HL-60 (cell line): ENCODE results near the gene NPHP4.

Experiments used
- DNase-seq, 2 experiments: peaks; one replicate each; pipeline ENCODE4 v3.0.0-alpha.2; 2010 to 2020; ENCODE audit warnings: low read depth in 1 of 2, low spot score in 1 of 2
- H3K27ac ChIP-seq: fragments of 250-450 bp; sonication (Bioruptor Pico); replicated peaks from 2 replicates; pipeline ENCODE4 v1.5.1; 2020; ENCODE audit warnings: mild to moderate bottlenecking, moderate library complexity
- H3K27me3 ChIP-seq: fragments of 250-450 bp; sonication (Bioruptor Pico); 2 replicates; pipeline ENCODE4 v1.5.1; 2021; ENCODE audit warnings: mild to moderate bottlenecking, moderate library complexity; ENCODE audit not compliant: insufficient read depth, poor library complexity, severe bottlenecking
- H3K4me3 ChIP-seq: replicated peaks from 2 replicates; pipeline ENCODE4 v1.5.1; 2011; ENCODE audit warnings: mild to moderate bottlenecking, control low read depth, low read length; ENCODE audit not compliant: insufficient read depth
- GABPA ChIP-seq: IDR thresholded peaks from 2 replicates; pipeline ENCODE4 v1.6.1; 2012; ENCODE audit warnings: low read depth
- POLR2AphosphoS5 ChIP-seq: IDR thresholded peaks from 2 replicates; pipeline ENCODE4 v1.6.1; 2012; ENCODE audit warnings: low read depth
- REST ChIP-seq: IDR thresholded peaks from 2 replicates; pipeline ENCODE4 v1.6.1; 2012; ENCODE audit warnings: low read depth; ENCODE audit not compliant: insufficient replicate concordance
- SPI1 ChIP-seq: IDR thresholded peaks from 2 replicates; pipeline ENCODE4 v1.6.1; 2012; ENCODE audit warnings: low read depth, mild to moderate bottlenecking, borderline replicate concordance
- TF ChIP-seq, protein P1 (sequence below): IDR thresholded peaks from one replicate; pipeline ENCODE4 v1.5.1; 2011; ENCODE audit warnings: low read length, control low read depth, inconsistent platforms; ENCODE audit not compliant: insufficient read depth

NPHP4 gene

GRCh38 chr1:5901841-5902240, 90.4 kb downstream of the NPHP4 start:
- H3K4me3 ChIP-seq: no peak overlapping the region
- H3K27me3 ChIP-seq: no peaks in the 10 kb centered on the region
- no peak overlapping the region for H3K27ac ChIP-seq
- no peak for DNase-seq
- no peak for TF ChIP-seq POLR2AphosphoS5
- TF ChIP-seq REST: no peak
- TF ChIP-seq, protein P1, sequence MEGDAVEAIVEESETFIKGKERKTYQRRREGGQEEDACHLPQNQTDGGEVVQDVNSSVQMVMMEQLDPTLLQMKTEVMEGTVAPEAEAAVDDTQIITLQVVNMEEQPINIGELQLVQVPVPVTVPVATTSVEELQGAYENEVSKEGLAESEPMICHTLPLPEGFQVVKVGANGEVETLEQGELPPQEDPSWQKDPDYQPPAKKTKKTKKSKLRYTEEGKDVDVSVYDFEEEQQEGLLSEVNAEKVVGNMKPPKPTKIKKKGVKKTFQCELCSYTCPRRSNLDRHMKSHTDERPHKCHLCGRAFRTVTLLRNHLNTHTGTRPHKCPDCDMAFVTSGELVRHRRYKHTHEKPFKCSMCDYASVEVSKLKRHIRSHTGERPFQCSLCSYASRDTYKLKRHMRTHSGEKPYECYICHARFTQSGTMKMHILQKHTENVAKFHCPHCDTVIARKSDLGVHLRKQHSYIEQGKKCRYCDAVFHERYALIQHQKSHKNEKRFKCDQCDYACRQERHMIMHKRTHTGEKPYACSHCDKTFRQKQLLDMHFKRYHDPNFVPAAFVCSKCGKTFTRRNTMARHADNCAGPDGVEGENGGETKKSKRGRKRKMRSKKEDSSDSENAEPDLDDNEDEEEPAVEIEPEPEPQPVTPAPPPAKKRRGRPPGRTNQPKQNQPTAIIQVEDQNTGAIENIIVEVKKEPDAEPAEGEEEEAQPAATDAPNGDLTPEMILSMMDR: no peak
- no peak for TF ChIP-seq GABPA
- TF ChIP-seq SPI1: no peak

DNA sequence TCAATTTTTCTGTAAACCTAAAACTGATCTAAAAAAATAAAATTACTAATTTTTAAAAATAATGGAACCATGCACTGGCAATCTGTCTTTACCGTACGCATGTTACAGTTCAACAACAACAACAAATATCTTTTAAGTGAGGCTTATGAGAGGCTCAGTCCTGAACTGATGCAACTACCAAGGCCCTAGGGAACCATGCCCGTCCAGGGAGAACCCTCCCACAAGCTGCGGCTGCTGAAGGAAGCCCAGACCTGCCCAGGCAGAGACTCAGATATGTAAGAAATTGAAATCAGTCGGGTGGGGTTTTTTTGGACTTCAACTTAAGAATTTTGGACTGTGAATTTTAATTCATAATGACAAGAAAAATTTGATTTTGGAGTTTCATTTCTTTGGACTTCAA, 91.1 kb downstream of the NPHP4 start:
- H3K4me3 ChIP-seq: no peak overlapping the region
- no peak overlapping the region for H3K27ac ChIP-seq
- no peaks in the 10 kb centered on the region for H3K27me3 ChIP-seq
- DNase-seq: no peak
- no peak for TF ChIP-seq GABPA
- TF ChIP-seq, protein P1: no peak
- TF ChIP-seq POLR2AphosphoS5: no peak
- TF ChIP-seq SPI1: no peak
- no peak for TF ChIP-seq REST

- DNase-seq: no peak
- TF ChIP-seq GABPA: no peak
- TF ChIP-seq SPI1: no peak
- TF ChIP-seq REST: no peak
- no peak for TF ChIP-seq POLR2AphosphoS5
- TF ChIP-seq, protein P1: no peak
- H3K27ac ChIP-seq: no peak overlapping the region
- H3K4me3 ChIP-seq: no peak overlapping the region
- H3K27me3 ChIP-seq: no peaks in the 10 kb centered on the region
Observed at GRCh38 chr1:5898266-5898665, 94.0 kb downstream of the NPHP4 start.
